Measurements from ENCODE around the gene FNDC10. TPM values are rescaled to one million over a fixed set of nuclear protein-coding genes. Genes with fewer than 3 reads are reported as not detected.

The FNDC10 gene
- total and polyA plus RNA-seq, 2 experiments from 2014 or later: 2.1 to 8.8 TPM

DNA sequence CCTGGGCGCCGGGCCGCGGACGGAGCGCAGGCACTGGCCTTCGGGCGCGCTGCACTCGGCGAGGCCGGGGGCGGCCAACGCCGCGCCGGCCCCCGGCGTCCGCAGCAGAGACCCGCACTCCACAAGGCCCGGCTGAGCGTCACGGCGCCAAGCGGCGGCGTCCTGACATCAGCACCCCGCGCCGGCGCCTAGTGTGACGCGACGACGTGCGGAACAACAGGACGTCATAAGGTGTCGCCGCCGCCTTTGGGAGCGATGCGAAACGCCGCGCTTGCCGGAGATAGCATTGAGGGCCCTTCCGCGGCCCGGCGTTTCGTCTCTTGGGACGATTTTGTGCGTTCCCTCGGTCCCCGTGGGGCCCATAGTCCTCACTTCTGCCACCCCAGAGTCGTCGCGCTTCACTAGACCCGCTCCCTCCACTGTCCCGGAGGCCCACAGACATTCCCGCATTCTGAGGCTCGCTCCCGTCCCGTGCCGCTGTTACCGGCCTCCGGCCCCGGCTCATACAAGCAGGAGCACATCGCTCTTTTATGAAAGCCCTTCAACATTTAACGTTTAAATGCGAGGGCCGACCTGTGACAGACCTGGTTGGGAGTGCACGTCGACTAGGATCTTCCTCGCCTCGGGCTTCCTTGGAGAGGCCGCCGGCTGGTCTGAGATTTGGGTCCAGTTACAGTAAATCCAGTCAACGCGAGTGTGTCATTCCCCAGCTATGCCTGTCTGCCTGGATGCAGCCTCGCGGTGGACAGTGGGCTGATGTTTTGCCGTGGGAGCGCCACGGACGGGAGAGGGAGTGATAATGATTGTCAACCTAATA lies 25.0 kb downstream of the FNDC10 start, which contains the start of gene SSU72:
SSU72 (minus strand) TSS at position 143 of the 817 bp plus-strand sequence. CDS start 306 bp downstream, outside the sequence.
- H3K79me2 ChIP-seq: peaks cover 42% of the 10 kb centered on the region

DNA sequence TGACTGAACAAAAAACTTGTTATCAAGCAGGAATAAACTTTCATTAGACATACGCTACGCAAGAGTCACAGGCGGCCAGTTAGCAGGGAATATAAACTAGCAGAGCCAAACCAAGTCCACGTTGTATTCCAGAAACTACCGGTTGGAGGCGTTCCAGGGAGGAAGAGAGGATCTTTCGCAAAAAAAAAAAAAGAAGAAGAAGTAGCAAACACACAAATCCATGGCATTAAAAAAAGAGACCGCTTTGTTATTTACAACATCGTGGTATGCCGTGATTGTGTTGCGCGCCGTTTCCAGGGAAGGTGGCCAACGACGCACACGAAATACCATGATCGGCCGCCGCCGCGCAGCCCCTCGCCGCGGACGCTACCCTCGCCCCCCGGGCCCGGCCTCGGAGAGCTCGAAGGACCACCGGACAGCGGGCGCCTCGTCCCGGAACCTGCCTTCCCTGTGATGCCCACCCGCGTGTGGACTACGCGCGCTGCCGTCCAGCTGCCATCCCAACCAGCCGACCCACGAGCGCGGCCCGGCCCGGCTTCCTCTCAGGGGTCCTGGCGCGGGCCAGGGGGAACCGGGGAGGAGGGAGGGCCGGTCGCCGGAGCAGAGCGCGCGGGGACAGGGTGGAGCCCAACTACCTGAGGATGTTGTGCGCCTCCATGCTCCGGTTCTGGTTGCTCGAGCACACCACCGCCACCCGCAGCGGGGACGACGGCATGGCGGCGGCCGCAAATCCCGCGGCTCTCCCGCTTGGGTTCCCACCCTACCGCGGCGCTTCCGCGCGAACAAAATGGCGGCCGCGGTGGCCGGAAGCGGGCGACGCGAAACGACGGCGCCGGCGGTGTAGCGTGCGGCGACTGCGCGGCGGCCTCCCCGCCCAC lies 25.9 kb downstream of the FNDC10 start:
- peak overlapping the region; percentile 86 for H3K4me2 ChIP-seq
- peak overlapping the region; percentile 74 for H2AFZ ChIP-seq
- H3K9me3 ChIP-seq (ENCODE audit: low read depth): no peaks in the 10 kb centered on the region
- whole genome bisulfite sequencing (ENCODE audit: low lambda C conversion rate, missing lambda C conversion rate): 2% methylated on average over 55 of the region's 96 CpGs
- peaks cover 33% of the 10 kb centered on the region for H4K20me1 ChIP-seq (ENCODE audit: insufficient read depth, poor library complexity, severe bottlenecking)
- H3K4me3 ChIP-seq: peak overlapping the region; percentile 98
- TF ChIP-seq EZH2 (IDR thresholded peaks at IDR 0.05; ENCODE audit: borderline replicate concordance) (no peak), CTCF (IDR thresholded peaks at IDR 0.05; ENCODE audit: poor library complexity) (peak; percentile 50), EZH2phosphoT487 (IDR thresholded peaks at IDR 0.05; ENCODE audit: low read depth, severe bottlenecking, unreplicated experiment) (no peak)
- H3K27me3 ChIP-seq: no peaks in the 10 kb centered on the region
- peak; percentile 81 for DNase-seq (ENCODE audit: low spot score)
- peak overlapping the region; percentile 100 for H3K27ac ChIP-seq
- H3K79me2 ChIP-seq: peaks cover 51% of the 10 kb centered on the region
- H3K9me2 ChIP-seq (replicated peaks; ENCODE audit: insufficient read depth): no peaks in the 10 kb centered on the region
- peaks cover 3% of the 10 kb centered on the region for H3K4me1 ChIP-seq (ENCODE audit: insufficient read depth)
- H3K36me3 ChIP-seq (replicated peaks; ENCODE audit: insufficient read depth, low read depth): no peaks in the 10 kb centered on the region

More for the DNA sequence above, 25.0 kb downstream of the FNDC10 start, which contains the start of gene SSU72:
- no peaks in the 10 kb centered on the region for H3K9me2 ChIP-seq (replicated peaks; ENCODE audit: insufficient read depth)
- peak within 1 kb of the TSS; percentile 98 for H3K4me3 ChIP-seq
- H3K27ac ChIP-seq: peak within 1 kb of the TSS; percentile 100
- no peaks in the 10 kb centered on the region for H3K27me3 ChIP-seq
- peaks cover 25% of the 10 kb centered on the region for H4K20me1 ChIP-seq (ENCODE audit: insufficient read depth, poor library complexity, severe bottlenecking)
- peak within 1 kb of the TSS; percentile 96 for H3K4me2 ChIP-seq
- H3K36me3 ChIP-seq (replicated peaks; ENCODE audit: insufficient read depth, low read depth): no peaks in the 10 kb centered on the region
- H3K9me3 ChIP-seq (ENCODE audit: low read depth): no peaks in the 10 kb centered on the region
- TF ChIP-seq CTCF (IDR thresholded peaks at IDR 0.05; ENCODE audit: poor library complexity) (no peak), EZH2phosphoT487 (IDR thresholded peaks at IDR 0.05; ENCODE audit: low read depth, severe bottlenecking, unreplicated experiment) (no peak), EZH2 (IDR thresholded peaks at IDR 0.05; ENCODE audit: borderline replicate concordance) (no peak)
- under 1% methylated on average over 78 of the region's 87 CpGs for WGBS (ENCODE audit: low lambda C conversion rate, missing lambda C conversion rate)
- peak; percentile 97 for DNase-seq (ENCODE audit: low spot score)
- H3K4me1 ChIP-seq (ENCODE audit: insufficient read depth): peaks cover 3% of the 10 kb centered on the region
- peak within 1 kb of the TSS; percentile 91 for H2AFZ ChIP-seq

GRCh38 chr1:1569341-1569740 lies 30.6 kb downstream of the FNDC10 start:
- Histone ChIP-seq H3K9me2 (replicated peaks; ENCODE audit: insufficient read depth) (no peaks in the 10 kb centered on the region), H3K36me3 (replicated peaks; ENCODE audit: insufficient read depth, low read depth) (no peaks in the 10 kb centered on the region), H3K4me3 (no peak overlapping the region), H3K27me3 (no peaks in the 10 kb centered on the region), H3K27ac (no peak overlapping the region), H3K9me3 (ENCODE audit: low read depth) (no peaks in the 10 kb centered on the region), H3K79me2 (peaks cover 98% of the 10 kb centered on the region), H3K4me2 (no peak overlapping the region), H2AFZ (no peak overlapping the region), H3K4me1 (ENCODE audit: insufficient read depth) (no peaks in the 10 kb centered on the region), H4K20me1 (ENCODE audit: insufficient read depth, poor library complexity, severe bottlenecking) (peaks cover 81% of the 10 kb centered on the region)
- no peak for DNase-seq (ENCODE audit: low spot score)
- no peak for TF ChIP-seq CTCF (IDR thresholded peaks at IDR 0.05; ENCODE audit: poor library complexity)
- no peak for TF ChIP-seq EZH2 (IDR thresholded peaks at IDR 0.05; ENCODE audit: borderline replicate concordance)
- TF ChIP-seq EZH2phosphoT487 (IDR thresholded peaks at IDR 0.05; ENCODE audit: low read depth, severe bottlenecking, unreplicated experiment): no peak
- WGBS (ENCODE audit: low lambda C conversion rate, missing lambda C conversion rate): 89% methylated on average over 7 of the region's 7 CpGs

Data from hepatocyte (in vitro differentiated cells).